Measurements from ENCODE around the gene FBXW7. TPM values are rescaled to one million over a fixed set of nuclear protein-coding genes. Genes with fewer than 3 reads are reported as not detected.

Gene FBXW7
- total and polyA plus RNA-seq, 2 of the 13 experiments (the other 11 are each of a cell fraction or from before 2014, with no cell fraction given) = 5.0 to 40.9 TPM

DNA sequence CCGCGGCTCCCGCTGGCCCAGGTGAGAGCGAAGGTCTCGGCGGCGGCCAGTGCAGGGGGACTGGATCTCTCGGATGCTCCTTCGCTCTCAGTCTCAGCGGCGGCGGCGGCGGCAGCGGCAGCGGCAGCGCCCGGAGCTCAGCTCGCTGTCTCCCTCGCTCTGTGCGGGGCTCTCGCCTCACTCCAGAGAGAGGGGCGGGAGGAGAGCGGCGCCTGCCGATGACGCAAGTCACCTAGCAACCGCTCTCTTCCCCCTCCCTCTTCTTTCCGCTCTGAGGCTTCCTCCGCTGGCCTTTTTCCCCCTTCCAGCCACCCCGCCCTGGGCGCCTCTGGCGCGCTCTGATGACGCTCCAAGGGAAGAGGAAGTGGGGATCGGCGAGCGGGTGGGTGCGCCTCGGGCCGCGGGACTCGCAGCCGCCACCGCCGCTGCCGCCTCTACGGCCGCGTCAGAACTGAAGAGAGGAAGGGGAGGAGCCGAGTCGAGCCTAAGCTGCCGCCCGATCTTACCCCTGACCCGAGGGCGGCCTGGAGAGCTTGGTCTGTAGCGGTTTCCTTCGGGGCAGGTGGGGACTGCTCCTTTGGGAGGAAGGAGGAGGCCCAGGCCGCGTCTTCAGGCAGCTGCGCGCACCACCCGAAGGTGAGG lies at the start of gene FBXW7 (continued):
- TF ChIP-seq, protein P1, sequence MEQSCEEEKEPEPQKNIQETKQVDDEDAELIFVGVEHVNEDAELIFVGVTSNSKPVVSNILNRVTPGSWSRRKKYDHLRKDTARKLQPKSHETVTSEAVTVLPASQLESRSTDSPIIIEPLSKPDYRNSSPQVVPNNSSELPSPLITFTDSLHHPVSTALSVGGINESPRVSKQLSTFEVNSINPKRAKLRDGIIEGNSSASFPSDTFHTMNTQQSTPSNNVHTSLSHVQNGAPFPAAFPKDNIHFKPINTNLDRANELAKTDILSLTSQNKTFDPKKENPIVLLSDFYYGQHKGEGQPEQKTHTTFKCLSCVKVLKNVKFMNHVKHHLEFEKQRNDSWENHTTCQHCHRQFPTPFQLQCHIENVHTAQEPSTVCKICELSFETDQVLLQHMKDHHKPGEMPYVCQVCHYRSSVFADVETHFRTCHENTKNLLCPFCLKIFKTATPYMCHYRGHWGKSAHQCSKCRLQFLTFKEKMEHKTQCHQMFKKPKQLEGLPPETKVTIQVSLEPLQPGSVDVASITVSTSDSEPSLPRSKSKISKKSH (CRISPR knock-in tag; IDR thresholded peaks at IDR 0.05; ENCODE audit: borderline replicate concordance) = peak; percentile 81
- TF ChIP-seq ZNF780A (CRISPR knock-in tag; IDR thresholded peaks at IDR 0.05) (no peak), ATF1 (CRISPR knock-in tag; IDR thresholded peaks at IDR 0.05) (peak; percentile 99), FIP1L1 (IDR thresholded peaks at IDR 0.05; ENCODE audit: borderline replicate concordance, insufficient read depth, low read depth, low read length) (peak; percentile 61; the same call in 1 of the 2 replicates), ZNF441 (CRISPR knock-in tag; IDR thresholded peaks at IDR 0.05; ENCODE audit: borderline replicate concordance) (peak; percentile 63; the same call in 1 of the 2 replicates), ZNF841 (CRISPR knock-in tag; IDR thresholded peaks at IDR 0.05; ENCODE audit: borderline replicate concordance) (0 out of 2 replicates have a peak, but pooled peaks have one; percentile 51)
- TF ChIP-seq, protein P2, sequence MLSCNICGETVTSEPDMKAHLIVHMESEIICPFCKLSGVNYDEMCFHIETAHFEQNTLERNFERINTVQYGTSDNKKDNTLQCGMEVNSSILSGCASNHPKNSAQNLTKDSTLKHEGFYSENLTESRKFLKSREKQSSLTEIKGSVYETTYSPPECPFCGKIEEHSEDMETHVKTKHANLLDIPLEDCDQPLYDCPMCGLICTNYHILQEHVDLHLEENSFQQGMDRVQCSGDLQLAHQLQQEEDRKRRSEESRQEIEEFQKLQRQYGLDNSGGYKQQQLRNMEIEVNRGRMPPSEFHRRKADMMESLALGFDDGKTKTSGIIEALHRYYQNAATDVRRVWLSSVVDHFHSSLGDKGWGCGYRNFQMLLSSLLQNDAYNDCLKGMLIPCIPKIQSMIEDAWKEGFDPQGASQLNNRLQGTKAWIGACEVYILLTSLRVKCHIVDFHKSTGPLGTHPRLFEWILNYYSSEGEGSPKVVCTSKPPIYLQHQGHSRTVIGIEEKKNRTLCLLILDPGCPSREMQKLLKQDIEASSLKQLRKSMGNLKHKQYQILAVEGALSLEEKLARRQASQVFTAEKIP (CRISPR knock-in tag; IDR thresholded peaks at IDR 0.05; ENCODE audit: borderline replicate concordance) = no peak
- TF ChIP-seq, protein P3, sequence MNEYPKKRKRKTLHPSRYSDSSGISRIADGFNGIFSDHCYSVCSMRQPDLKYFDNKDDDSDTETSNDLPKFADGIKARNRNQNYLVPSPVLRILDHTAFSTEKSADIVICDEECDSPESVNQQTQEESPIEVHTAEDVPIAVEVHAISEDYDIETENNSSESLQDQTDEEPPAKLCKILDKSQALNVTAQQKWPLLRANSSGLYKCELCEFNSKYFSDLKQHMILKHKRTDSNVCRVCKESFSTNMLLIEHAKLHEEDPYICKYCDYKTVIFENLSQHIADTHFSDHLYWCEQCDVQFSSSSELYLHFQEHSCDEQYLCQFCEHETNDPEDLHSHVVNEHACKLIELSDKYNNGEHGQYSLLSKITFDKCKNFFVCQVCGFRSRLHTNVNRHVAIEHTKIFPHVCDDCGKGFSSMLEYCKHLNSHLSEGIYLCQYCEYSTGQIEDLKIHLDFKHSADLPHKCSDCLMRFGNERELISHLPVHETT (CRISPR knock-in tag; conservative IDR thresholded peaks at IDR 0.05) = peak; percentile 83
- TF ChIP-seq, protein P4, sequence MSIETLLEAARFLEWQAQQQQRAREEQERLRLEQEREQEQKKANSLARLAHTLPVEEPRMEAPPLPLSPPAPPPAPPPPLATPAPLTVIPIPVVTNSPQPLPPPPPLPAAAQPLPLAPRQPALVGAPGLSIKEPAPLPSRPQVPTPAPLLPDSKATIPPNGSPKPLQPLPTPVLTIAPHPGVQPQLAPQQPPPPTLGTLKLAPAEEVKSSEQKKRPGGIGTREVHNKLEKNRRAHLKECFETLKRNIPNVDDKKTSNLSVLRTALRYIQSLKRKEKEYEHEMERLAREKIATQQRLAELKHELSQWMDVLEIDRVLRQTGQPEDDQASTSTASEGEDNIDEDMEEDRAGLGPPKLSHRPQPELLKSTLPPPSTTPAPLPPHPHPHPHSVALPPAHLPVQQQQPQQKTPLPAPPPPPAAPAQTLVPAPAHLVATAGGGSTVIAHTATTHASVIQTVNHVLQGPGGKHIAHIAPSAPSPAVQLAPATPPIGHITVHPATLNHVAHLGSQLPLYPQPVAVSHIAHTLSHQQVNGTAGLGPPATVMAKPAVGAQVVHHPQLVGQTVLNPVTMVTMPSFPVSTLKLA (IDR thresholded peaks at IDR 0.05) = peak; percentile 46
- TF ChIP-seq, protein P5, sequence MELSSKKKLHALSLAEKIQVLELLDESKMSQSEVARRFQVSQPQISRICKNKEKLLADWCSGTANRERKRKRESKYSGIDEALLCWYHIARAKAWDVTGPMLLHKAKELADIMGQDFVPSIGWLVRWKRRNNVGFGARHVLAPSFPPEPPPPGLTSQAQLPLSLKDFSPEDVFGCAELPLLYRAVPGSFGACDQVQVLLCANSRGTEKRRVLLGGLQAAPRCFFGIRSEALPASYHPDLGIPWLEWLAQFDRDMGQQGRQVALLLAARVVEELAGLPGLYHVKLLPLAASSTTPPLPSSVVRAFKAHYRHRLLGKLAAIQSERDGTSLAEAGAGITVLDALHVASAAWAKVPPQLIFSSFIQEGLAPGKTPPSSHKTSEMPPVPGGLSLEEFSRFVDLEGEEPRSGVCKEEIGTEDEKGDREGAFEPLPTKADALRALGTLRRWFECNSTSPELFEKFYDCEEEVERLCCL (CRISPR knock-in tag; IDR thresholded peaks at IDR 0.05; ENCODE audit: borderline replicate concordance) = peak; percentile 50; the same call in 1 of the 2 replicates
- TF ChIP-seq, protein P6, sequence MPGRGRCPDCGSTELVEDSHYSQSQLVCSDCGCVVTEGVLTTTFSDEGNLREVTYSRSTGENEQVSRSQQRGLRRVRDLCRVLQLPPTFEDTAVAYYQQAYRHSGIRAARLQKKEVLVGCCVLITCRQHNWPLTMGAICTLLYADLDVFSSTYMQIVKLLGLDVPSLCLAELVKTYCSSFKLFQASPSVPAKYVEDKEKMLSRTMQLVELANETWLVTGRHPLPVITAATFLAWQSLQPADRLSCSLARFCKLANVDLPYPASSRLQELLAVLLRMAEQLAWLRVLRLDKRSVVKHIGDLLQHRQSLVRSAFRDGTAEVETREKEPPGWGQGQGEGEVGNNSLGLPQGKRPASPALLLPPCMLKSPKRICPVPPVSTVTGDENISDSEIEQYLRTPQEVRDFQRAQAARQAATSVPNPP (CRISPR knock-in tag; IDR thresholded peaks at IDR 0.05) = no peak; the same call in 1 of the 2 replicates
- TF ChIP-seq, protein P7, sequence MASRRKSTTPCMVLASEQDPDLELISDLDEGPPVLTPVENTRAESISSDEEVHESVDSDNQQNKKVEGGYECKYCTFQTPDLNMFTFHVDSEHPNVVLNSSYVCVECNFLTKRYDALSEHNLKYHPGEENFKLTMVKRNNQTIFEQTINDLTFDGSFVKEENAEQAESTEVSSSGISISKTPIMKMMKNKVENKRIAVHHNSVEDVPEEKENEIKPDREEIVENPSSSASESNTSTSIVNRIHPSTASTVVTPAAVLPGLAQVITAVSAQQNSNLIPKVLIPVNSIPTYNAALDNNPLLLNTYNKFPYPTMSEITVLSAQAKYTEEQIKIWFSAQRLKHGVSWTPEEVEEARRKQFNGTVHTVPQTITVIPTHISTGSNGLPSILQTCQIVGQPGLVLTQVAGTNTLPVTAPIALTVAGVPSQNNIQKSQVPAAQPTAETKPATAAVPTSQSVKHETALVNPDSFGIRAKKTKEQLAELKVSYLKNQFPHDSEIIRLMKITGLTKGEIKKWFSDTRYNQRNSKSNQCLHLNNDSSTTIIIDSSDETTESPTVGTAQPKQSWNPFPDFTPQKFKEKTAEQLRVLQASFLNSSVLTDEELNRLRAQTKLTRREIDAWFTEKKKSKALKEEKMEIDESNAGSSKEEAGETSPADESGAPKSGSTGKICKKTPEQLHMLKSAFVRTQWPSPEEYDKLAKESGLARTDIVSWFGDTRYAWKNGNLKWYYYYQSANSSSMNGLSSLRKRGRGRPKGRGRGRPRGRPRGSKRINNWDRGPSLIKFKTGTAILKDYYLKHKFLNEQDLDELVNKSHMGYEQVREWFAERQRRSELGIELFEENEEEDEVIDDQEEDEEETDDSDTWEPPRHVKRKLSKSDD (CRISPR knock-in tag; IDR thresholded peaks at IDR 0.05; ENCODE audit: low read depth) = peak; percentile 69; the same call in 1 of the 2 replicates
- TF ChIP-seq, protein P8, sequence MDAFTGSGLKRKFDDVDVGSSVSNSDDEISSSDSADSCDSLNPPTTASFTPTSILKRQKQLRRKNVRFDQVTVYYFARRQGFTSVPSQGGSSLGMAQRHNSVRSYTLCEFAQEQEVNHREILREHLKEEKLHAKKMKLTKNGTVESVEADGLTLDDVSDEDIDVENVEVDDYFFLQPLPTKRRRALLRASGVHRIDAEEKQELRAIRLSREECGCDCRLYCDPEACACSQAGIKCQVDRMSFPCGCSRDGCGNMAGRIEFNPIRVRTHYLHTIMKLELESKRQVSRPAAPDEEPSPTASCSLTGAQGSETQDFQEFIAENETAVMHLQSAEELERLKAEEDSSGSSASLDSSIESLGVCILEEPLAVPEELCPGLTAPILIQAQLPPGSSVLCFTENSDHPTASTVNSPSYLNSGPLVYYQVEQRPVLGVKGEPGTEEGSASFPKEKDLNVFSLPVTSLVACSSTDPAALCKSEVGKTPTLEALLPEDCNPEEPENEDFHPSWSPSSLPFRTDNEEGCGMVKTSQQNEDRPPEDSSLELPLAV (CRISPR knock-in tag; conservative IDR thresholded peaks at IDR 0.05; ENCODE audit: low read depth) = 0 out of 2 replicates have a peak, but pooled peaks have one; percentile 47

Measured in HepG2 (cell line).